Measurements from ENCODE around the gene HLA-DPB1.
A peak's percentile ranks its signal among the peaks of the same experiment; 100 is the strongest.

Gene HLA-DPB1

DNA sequence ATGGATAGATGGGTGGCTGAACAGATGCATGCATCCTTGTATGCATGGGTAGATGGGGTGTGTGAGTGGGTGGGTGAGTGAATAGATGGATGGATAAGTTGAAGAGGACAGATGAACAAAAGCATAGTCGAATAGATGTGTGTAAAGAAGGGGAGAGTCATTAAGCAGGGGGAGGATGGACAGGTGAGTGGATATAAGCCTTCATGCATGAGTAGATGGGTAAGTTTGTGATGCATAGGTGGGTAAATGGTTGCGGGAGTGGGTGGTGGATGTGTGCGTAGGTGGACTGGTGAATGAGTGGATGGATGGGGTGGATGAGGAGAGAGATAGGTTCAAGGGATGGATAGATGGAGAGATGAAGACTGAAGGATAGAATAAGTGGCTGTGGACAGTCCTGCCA lies 29.6 kb downstream of the HLA-DPB1 start:
- DNase-seq: no peak

GRCh38 chr6:33105916-33106871 lies 30.4 kb downstream of the HLA-DPB1 start:
- DNase-seq: no peak

DNA sequence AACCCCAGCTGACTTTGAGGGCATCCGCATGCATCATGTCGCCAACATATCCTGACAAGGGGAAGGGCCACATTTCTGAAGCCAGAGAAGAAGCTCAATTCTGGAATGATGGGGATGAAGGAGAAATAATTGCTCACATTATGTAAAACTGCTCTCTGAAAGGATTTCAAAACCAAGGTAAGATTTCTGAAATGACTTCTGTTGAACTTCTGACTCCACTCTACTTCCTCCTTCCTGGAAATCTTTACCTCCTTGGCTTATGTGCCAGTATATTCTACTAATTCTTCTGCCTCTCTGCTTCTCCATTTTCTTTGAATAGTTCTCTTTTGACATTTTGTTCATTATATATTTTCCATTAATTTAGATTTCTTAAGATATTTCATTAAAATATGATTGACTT lies 31.9 kb downstream of the HLA-DPB1 start:
- DNase-seq: no peak

GRCh38 chr6:33108307-33108706 lies 32.5 kb downstream of the HLA-DPB1 start:
- DNase-seq: no peak

GRCh38 chr6:33112148-33112547 lies 36.4 kb downstream of the HLA-DPB1 start:
- DNase-seq: no peak

DNA sequence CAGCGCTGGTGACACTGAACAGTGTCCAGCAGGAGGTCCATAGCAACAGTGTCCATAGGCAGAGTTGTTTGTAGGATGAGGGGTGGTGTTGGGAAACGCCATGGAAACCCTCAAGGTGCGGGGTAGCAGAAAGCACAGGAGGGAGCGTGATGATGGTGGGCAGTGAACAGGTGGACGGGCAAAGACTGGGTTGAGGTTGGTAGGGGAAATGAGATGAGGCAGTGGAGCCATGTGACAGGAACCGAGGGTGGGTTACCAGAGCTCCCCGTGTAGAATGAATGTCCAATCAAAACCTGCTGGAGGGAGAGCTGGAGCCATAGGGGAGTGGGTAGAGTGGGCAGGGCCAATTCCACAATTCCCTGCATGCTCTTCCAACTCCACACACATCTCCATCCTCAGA lies 38.0 kb downstream of the HLA-DPB1 start:
- DNase-seq: no peak

DNA sequence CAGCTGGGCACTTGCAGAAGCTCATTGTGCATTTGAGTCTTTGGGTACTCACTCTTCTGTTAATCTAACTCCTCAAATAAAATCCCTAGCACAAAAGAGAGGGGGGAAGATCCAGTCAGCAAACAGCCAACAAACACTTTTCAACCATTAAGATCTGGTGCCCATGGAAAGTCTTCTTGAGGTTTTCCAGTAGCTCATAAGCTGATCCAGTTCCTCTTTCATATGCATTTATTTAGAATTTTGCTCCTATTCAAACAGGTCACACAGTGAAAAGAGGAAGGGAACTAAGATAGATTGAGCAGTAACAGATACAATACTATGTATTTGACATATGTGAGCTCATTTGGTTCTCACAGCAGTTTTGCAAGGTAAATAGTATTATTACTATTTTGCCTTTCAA lies 38.6 kb downstream of the HLA-DPB1 start:
- DNase-seq: no peak

GRCh38 chr6:33116417-33116816 lies 40.6 kb downstream of the HLA-DPB1 start:
- no peak for DNase-seq

GRCh38 chr6:33116841-33117711 lies 41.3 kb downstream of the HLA-DPB1 start:
- DNase-seq: no peak

GRCh38 chr6:33117811-33118277 lies 42.1 kb downstream of the HLA-DPB1 start:
- DNase-seq: no peak

GRCh38 chr6:33118525-33119123 lies 42.8 kb downstream of the HLA-DPB1 start:
- DNase-seq: no peak

GRCh38 chr6:33120001-33120400 lies 44.2 kb downstream of the HLA-DPB1 start:
- no peak for DNase-seq

- DNase-seq: no peak
These were observed 47.4 kb downstream of the HLA-DPB1 start for GRCh38 chr6:33123181-33123580.

- DNase-seq: no peak
These were observed 48.1 kb downstream of the HLA-DPB1 start for GRCh38 chr6:33123732-33124524.

GRCh38 chr6:33124525-33124901 lies 48.7 kb downstream of the HLA-DPB1 start:
- DNase-seq: no peak

- no peak for DNase-seq
These were observed 49.2 kb downstream of the HLA-DPB1 start for GRCh38 chr6:33124947-33125346.

- peak; percentile 65 for DNase-seq
These were observed 50.4 kb downstream of the HLA-DPB1 start for GRCh38 chr6:33126101-33126714.

DNA sequence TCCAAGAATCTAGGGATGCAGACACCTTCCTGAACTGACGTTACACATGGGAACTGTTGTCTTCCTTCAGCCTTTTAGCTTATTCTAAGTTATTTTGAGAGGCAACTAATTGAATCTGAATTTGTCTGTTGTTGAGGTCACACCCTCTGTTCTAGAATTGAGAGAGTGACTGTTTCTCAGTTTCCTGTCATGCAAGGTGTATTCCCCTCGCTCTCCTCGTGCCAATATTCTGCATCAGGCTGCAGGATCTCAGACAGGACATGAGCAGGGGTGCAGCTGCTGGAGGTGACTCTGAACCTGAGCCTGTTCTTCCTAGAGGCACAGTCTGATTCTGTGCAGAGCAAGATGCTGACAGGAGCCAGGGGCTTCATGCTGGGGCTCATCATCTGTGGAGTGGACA lies 52.5 kb downstream of the HLA-DPB1 start:
- no peak for DNase-seq

DNA sequence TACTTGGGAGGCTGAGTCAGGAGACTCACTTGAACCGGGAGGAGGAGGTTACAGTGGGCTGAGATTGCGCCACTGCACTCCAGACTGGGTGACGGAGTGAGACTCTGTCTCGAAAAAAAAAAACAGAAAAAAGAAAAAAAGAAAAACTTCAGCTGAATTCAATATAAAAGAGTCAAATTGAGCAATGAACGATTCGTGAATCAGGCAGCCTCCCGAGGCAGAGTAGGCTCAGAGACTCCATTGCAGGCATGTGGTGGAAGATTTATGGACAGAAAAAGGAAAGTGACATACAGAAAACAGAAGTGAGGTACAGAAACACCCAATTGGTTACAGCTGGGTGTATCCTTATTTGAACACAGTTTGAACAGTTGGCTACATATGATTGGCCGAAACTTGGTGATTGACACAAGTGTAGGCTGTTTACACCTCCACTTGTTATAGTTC lies 56.3 kb downstream of the HLA-DPB1 start:
- no peak for DNase-seq

GRCh38 chr6:33136310-33136900 lies 60.6 kb downstream of the HLA-DPB1 start:
- DNase-seq: no peak
